ENCODE results near the gene CYB561A3.

Gene CYB561A3

GRCh38 chr11:61329871-61330270 lies 31.8 kb downstream of the CYB561A3 start:
- FAIRE-seq (no peak), DNase-seq (ENCODE audit: insufficient read length, low spot score) (no peak)

GRCh38 chr11:61328351-61328750 lies 33.3 kb downstream of the CYB561A3 start:
- DNase-seq (ENCODE audit: insufficient read length, low spot score) = no peak
- FAIRE-seq = no peak

- FAIRE-seq = no peak
- no peak for DNase-seq (ENCODE audit: insufficient read length, low spot score)
These were observed 34.0 kb downstream of the CYB561A3 start for GRCh38 chr11:61327669-61328071.

- no peak for DNase-seq (ENCODE audit: insufficient read length, low spot score)
- FAIRE-seq = no peak
These were observed 35.9 kb downstream of the CYB561A3 start for GRCh38 chr11:61325649-61326414.

GRCh38 chr11:61315260-61315659 lies 46.4 kb downstream of the CYB561A3 start:
- DNase-seq (ENCODE audit: insufficient read length, low spot score) = no peak
- FAIRE-seq = no peak

- DNase-seq (ENCODE audit: insufficient read length, low spot score) = no peak
- FAIRE-seq = no peak
These were observed 50.9 kb downstream of the CYB561A3 start for GRCh38 chr11:61310749-61311148.

- no peak for DNase-seq (ENCODE audit: insufficient read length, low spot score)
- FAIRE-seq = no peak
These were observed 51.9 kb downstream of the CYB561A3 start for GRCh38 chr11:61309739-61310138.

- no peak for FAIRE-seq
- no peak for DNase-seq (ENCODE audit: insufficient read length, low spot score)
These were observed 52.5 kb downstream of the CYB561A3 start for GRCh38 chr11:61309141-61309540.

- FAIRE-seq (no peak), DNase-seq (ENCODE audit: insufficient read length, low spot score) (no peak)
These were observed 54.3 kb downstream of the CYB561A3 start for GRCh38 chr11:61307354-61307753.

GRCh38 chr11:61306221-61306620 lies 55.5 kb downstream of the CYB561A3 start:
- no peak for FAIRE-seq
- no peak for DNase-seq (ENCODE audit: insufficient read length, low spot score)

GRCh38 chr11:61305417-61305816 lies 56.3 kb downstream of the CYB561A3 start:
- FAIRE-seq (no peak), DNase-seq (ENCODE audit: insufficient read length, low spot score) (no peak)

GRCh38 chr11:61303725-61304124 lies 58.0 kb downstream of the CYB561A3 start:
- FAIRE-seq = no peak
- no peak for DNase-seq (ENCODE audit: insufficient read length, low spot score)

GRCh38 chr11:61302550-61302949 lies 59.1 kb downstream of the CYB561A3 start:
- no peak for DNase-seq (ENCODE audit: insufficient read length, low spot score)
- no peak for FAIRE-seq

Measured in GM19239 (cell line).